ENCODE measurements around the gene CLDND1.
"Not testable (repeated sequence)": the region's sequence is repeated elsewhere in the genome, so short reads cannot be mapped to it uniquely, and the experiment has no call there.

The CLDND1 gene

DNA sequence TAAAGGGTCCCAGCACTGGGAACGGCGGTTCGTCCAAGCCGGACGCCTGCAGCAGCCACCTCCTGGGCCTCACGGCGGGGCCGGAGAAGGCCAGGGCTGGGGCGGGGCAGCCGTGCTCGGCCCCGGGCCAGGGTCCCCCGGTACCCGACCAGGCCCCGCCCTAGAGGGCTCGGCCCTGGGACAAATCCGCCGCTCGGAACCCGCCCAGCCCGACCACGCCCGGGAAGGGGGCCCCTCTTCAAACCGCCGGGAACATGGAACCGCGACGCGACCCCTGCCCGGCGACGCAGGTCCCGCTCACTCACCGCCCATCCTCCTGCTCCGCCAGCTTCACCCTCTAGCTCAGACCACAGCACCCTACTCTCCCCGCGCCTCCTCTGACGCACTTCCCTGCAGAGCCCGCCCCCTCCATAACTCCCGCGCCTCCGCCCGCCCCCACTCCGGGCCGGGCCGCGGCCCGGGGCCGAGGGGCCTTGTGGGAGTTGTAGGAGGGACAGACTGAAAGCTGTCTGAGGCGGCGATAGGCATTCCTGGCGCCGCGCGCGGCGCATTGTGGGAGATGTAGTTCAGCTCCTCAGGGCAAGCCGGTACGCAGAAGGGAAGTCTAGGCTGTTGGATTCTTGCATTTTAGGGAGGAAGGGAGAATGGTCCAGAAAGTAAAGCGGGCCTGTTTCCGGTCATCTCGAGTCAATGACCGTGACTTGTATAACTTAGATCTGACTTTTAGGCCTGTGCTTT lies at the start of gene CLDND1:
TSS of gene CLDND1 (minus strand) at position 359 of the 738 bp plus-strand sequence. CDS start 1,478 bp downstream, outside the sequence.
- Histone ChIP-seq H3K4me1 (ENCODE audit: insufficient read depth, low read length) (peaks cover 10% of the 10 kb centered on the region; the same call in 1 of the 2 replicates), H3K9me3 (ENCODE audit: control insufficient read depth, insufficient read depth, low read length) (no peaks in the 10 kb centered on the region), H3K36me3 (ENCODE audit: insufficient read depth, low read length) (peaks cover 7% of the 10 kb centered on the region), H3K9ac (ENCODE audit: low read depth, low read length) (peak within 1 kb of the TSS; percentile 100)

GRCh38 chr3:98568402-98568801 lies 45.7 kb upstream of the CLDND1 start:
- Histone ChIP-seq H3K9ac (ENCODE audit: low read depth, low read length) (no peak overlapping the region), H3K4me1 (ENCODE audit: insufficient read depth, low read length) (no peaks in the 10 kb centered on the region), H3K9me3 (ENCODE audit: control insufficient read depth, insufficient read depth, low read length) (no peaks in the 10 kb centered on the region), H3K36me3 (ENCODE audit: insufficient read depth, low read length) (no peaks in the 10 kb centered on the region)

- Histone ChIP-seq H3K4me1 (ENCODE audit: insufficient read depth, low read length) (no peaks in the 10 kb centered on the region), H3K9me3 (ENCODE audit: control insufficient read depth, insufficient read depth, low read length) (no peaks in the 10 kb centered on the region), H3K36me3 (ENCODE audit: insufficient read depth, low read length) (no peaks in the 10 kb centered on the region), H3K9ac (ENCODE audit: low read depth, low read length) (no peak overlapping the region)
Measured at GRCh38 chr3:98567666-98568270, 45.1 kb upstream of the CLDND1 start.

GRCh38 chr3:98565843-98566242 lies 43.1 kb upstream of the CLDND1 start:
- no peak overlapping the region for H3K9ac ChIP-seq (ENCODE audit: low read depth, low read length)
- H3K36me3 ChIP-seq (ENCODE audit: insufficient read depth, low read length): no peaks in the 10 kb centered on the region
- no peaks in the 10 kb centered on the region for H3K4me1 ChIP-seq (ENCODE audit: insufficient read depth, low read length)
- H3K9me3 ChIP-seq (ENCODE audit: control insufficient read depth, insufficient read depth, low read length): no peaks in the 10 kb centered on the region

GRCh38 chr3:98565237-98565643 lies 42.5 kb upstream of the CLDND1 start:
- H3K4me1 ChIP-seq (ENCODE audit: insufficient read depth, low read length): no peaks in the 10 kb centered on the region
- H3K9me3 ChIP-seq (ENCODE audit: control insufficient read depth, insufficient read depth, low read length): no peaks in the 10 kb centered on the region
- no peaks in the 10 kb centered on the region for H3K36me3 ChIP-seq (ENCODE audit: insufficient read depth, low read length)
- H3K9ac ChIP-seq (ENCODE audit: low read depth, low read length): no peak overlapping the region

DNA sequence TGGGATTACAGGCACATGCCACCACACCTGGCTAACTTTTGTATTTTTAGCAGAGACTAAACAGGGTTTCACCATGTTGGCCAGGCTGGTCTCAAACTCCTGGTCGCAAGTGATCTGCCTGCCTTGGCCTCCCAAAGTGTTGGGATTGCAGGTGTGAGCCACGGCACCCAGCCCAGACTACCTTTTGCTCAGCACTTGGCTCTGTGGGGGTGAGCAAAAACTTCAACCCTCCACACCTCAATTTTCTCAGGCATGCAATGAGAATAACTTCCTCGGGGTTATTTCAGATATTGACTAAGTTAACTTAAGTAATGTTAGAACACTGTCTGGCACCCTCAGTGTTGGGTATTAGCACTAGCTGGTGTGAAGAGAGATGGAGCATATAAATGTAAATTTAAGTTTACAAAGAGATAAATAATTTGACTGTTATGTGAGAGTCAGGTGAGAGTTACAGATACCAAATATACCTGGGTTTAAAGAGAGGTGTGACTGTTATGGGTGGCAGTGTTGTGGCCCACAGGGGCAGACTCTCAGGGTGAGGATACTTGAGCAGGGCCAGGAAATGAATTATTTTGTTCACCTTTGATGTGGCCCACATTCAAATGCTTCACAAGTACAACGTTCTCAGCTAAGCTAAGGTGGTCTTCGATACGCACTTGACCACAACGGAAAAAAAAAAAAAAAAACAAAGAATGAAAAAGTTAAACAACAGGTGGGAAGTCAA lies 41.7 kb upstream of the CLDND1 start:
- no peaks in the 10 kb centered on the region for H3K36me3 ChIP-seq (ENCODE audit: insufficient read depth, low read length)
- H3K4me1 ChIP-seq (ENCODE audit: insufficient read depth, low read length): no peaks in the 10 kb centered on the region
- no peaks in the 10 kb centered on the region for H3K9me3 ChIP-seq (ENCODE audit: control insufficient read depth, insufficient read depth, low read length)
- H3K9ac ChIP-seq (ENCODE audit: low read depth, low read length): no peak overlapping the region

DNA sequence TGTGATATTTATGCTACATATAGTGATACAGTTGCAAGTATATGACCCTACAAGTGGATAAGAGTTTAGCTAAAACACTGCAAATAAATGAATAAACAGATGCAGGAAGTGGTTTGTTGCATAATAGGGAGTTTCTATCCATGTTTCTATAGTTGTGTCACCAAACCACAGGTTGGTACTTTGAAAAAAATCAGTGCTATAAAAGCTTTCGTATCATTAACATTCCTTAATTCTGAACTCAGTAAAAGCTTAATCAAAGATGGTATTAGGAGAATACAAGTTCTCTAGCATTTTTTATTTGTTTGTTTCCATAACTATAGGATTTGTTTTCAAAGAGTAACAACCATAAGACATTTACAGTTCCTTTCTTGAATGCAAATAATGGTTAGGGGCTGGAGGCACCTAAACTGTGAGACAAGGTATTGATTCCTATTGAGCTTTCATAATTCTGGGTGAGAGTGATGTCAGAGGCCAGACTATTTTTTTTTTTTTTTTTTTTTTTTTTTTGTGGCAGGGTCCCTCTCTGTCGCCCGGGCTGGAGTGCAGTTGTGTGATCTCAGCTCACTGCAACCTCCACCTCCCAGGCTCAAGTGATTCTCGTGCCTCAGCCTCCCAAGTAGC lies 41.1 kb upstream of the CLDND1 start:
- Histone ChIP-seq H3K36me3 (ENCODE audit: insufficient read depth, low read length) (no peaks in the 10 kb centered on the region), H3K9ac (ENCODE audit: low read depth, low read length) (no peak overlapping the region), H3K4me1 (ENCODE audit: insufficient read depth, low read length) (no peaks in the 10 kb centered on the region), H3K9me3 (ENCODE audit: control insufficient read depth, insufficient read depth, low read length) (no peaks in the 10 kb centered on the region)

GRCh38 chr3:98561727-98562521 lies 39.2 kb upstream of the CLDND1 start:
- Histone ChIP-seq H3K9ac (ENCODE audit: low read depth, low read length) (no peak overlapping the region), H3K36me3 (ENCODE audit: insufficient read depth, low read length) (no peaks in the 10 kb centered on the region), H3K4me1 (ENCODE audit: insufficient read depth, low read length) (no peaks in the 10 kb centered on the region), H3K9me3 (ENCODE audit: control insufficient read depth, insufficient read depth, low read length) (no peaks in the 10 kb centered on the region)

DNA sequence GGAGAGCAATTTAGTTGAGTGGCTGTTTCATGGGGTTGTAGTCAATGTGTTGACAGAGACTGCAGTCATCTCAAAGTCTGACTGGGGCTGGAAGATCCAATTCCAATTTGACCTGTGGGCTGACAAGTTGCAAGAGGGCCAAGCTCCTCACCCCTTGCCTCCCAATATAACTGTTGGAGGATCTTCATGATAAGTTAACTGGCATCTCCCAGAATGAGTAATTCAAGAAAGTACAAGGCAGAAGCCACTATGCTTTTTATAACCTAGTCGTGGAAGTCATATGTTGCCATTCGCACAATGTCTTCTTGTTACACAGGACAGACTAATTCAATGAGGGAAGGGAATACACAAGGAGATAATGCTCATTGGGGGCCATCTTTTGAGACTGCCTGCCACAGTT lies 38.2 kb upstream of the CLDND1 start:
- Histone ChIP-seq H3K36me3 (ENCODE audit: insufficient read depth, low read length) (no peaks in the 10 kb centered on the region), H3K9ac (ENCODE audit: low read depth, low read length) (no peak overlapping the region), H3K9me3 (ENCODE audit: control insufficient read depth, insufficient read depth, low read length) (no peaks in the 10 kb centered on the region), H3K4me1 (ENCODE audit: insufficient read depth, low read length) (no peaks in the 10 kb centered on the region)

DNA sequence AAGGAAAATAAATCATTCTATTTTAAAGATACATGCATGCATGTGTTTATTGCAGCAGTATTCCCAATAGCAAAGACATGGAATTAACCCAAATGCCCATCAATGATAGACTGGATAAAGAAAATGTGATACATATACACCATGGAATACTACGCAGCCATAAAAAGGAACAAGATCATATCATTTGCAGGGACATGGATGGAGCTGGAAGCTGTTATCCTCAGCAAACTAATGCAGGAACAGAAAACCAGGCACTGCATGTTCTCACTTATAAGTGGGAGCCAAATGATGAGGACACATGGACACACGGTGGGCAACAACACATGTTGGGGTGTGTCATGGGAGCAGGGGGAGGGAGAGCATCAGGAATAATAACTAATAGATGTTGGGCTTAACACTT lies 37.1 kb upstream of the CLDND1 start:
- not testable (repeated sequence) for H3K36me3 ChIP-seq (ENCODE audit: insufficient read depth, low read length); H3K4me1 ChIP-seq (ENCODE audit: insufficient read depth, low read length); H3K9ac ChIP-seq (ENCODE audit: low read depth, low read length); H3K9me3 ChIP-seq (ENCODE audit: control insufficient read depth, insufficient read depth, low read length)

- Histone ChIP-seq H3K9me3 (ENCODE audit: control insufficient read depth, insufficient read depth, low read length) (no peaks in the 10 kb centered on the region), H3K36me3 (ENCODE audit: insufficient read depth, low read length) (no peaks in the 10 kb centered on the region), H3K9ac (ENCODE audit: low read depth, low read length) (no peak overlapping the region), H3K4me1 (ENCODE audit: insufficient read depth, low read length) (no peaks in the 10 kb centered on the region)
Measured at GRCh38 chr3:98558100-98558827, 35.6 kb upstream of the CLDND1 start.

DNA sequence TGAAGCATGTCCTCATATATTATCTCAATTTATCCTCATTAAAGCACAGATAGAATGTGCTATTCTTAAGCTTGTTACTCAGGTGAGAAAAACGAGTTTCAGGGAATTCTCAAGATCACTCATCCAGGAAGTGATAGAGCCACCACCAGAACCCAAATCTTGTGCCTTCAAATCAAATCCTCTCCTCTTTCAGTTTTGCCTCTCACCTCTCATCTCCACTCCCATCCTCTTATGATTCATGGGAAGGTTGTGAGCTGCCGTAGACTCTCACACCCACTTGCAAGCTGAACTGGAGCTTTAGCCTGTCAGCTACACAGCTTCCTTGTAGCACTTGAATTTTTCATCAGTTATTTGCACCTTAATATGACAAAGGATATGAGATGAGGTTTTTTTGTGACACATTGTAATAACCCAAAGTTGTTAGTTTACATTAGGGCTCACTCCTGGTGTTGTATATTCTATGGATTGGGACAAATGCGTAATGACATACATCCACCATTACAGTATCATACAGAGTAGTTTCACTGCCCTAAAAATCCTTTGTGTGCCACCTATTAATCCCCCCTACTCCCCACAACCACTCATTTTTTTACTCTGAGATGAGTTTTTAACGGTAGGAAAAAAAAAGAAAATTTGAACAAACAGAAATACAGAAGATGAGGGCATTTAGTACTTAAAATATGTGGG lies 34.8 kb upstream of the CLDND1 start:
- no peaks in the 10 kb centered on the region for H3K4me1 ChIP-seq (ENCODE audit: insufficient read depth, low read length)
- no peak overlapping the region for H3K9ac ChIP-seq (ENCODE audit: low read depth, low read length)
- H3K36me3 ChIP-seq (ENCODE audit: insufficient read depth, low read length): no peaks in the 10 kb centered on the region
- no peaks in the 10 kb centered on the region for H3K9me3 ChIP-seq (ENCODE audit: control insufficient read depth, insufficient read depth, low read length)
